SK-N-SH (cell line): ENCODE results near the gene ARMH3.

Source experiments
- CHD2 ChIP-seq: fragments of 150-350 bp; IDR thresholded peaks from 2 replicates; pipeline ENCODE4 v1.6.1; 2018; ENCODE audit warnings: low read length; ENCODE audit not compliant: partially characterized antibody
- CTCF ChIP-seq: fragments of 200-600 bp; sonication (generic); IDR thresholded peaks from 2 replicates; pipeline ENCODE4 v1.6.1; 2017; ENCODE audit warnings: antibody characterized with exemption, mild to moderate bottlenecking, moderate library complexity
- EP300 ChIP-seq, 2 experiments: IDR thresholded peaks; 2 replicates each; pipeline versions ENCODE4 v1.4.0 to v1.6.1; 2012; ENCODE audit warnings: borderline replicate concordance in 1 of 2, low read depth in 1 of 2, low read length in 1 of 2
- EZH2phosphoT487 ChIP-seq: fragments of 200-600 bp; sonication (generic); IDR thresholded peaks from 2 replicates; pipeline ENCODE4 v1.6.1; 2017; ENCODE audit warnings: low read depth, mixed run types, mild to moderate bottlenecking, antibody characterized with exemption, moderate library complexity, borderline replicate concordance
- JUND ChIP-seq: IDR thresholded peaks from 2 replicates; pipeline ENCODE4 v1.4.0; 2012
- MAX ChIP-seq: IDR thresholded peaks from 2 replicates; pipeline ENCODE4 v1.4.0; 2012; ENCODE audit warnings: low read depth
- POLR2AphosphoS5 ChIP-seq: IDR thresholded peaks from 2 replicates; pipeline ENCODE4 v1.6.1; 2012; ENCODE audit warnings: low read depth, low read length
- RCOR1 ChIP-seq: fragments of 150-350 bp; IDR thresholded peaks from 2 replicates; pipeline ENCODE4 v1.6.1; 2017; ENCODE audit warnings: antibody characterized with exemption, low read length
- REST ChIP-seq: IDR thresholded peaks from 2 replicates; pipeline ENCODE4 v1.6.1; 2012; ENCODE audit warnings: mild to moderate bottlenecking, low read depth, low read length, moderate library complexity
- RFX5 ChIP-seq: IDR thresholded peaks from 2 replicates; pipeline ENCODE4 v1.6.1; 2012; ENCODE audit warnings: mild to moderate bottlenecking, improper control_type of control experiment, low read length
- SIN3A ChIP-seq: IDR thresholded peaks from 2 replicates; pipeline ENCODE4 v1.6.1; 2012; ENCODE audit warnings: low read depth, mild to moderate bottlenecking, low read length, moderate library complexity, borderline replicate concordance
- TAF1 ChIP-seq: IDR thresholded peaks from 2 replicates; pipeline ENCODE4 v1.6.1; 2012; ENCODE audit warnings: low read depth, mild to moderate bottlenecking, low read length, moderate library complexity, borderline replicate concordance
- ZBTB33 ChIP-seq: IDR thresholded peaks from 2 replicates; pipeline ENCODE4 v1.4.0; 2012; ENCODE audit warnings: low read depth, borderline replicate concordance

GRCh38 chr10:101987136-101987535, 68.8 kb downstream of the ARMH3 start:
- TF ChIP-seq CTCF (no peak), EZH2phosphoT487 (no peak), TAF1 (no peak), CHD2 (no peak), POLR2AphosphoS5 (no peak), SIN3A (no peak), EP300 (IDR thresholded peaks at IDR 0.05; ENCODE audit: borderline replicate concordance in 1 of 2, low read depth in 1 of 2, low read length in 1 of 2) (no peak), ZBTB33 (no peak), RCOR1 (no peak), JUND (no peak), REST (no peak), MAX (no peak), RFX5 (no peak)
